SHP77 treated with DMSO at 0.1 percent for 48 hours (cell line): ENCODE measurements around the gene LHFPL4.
"Not testable (repeated sequence)": the region's sequence is repeated elsewhere in the genome, so short reads cannot be mapped to it uniquely, and the experiment has no call there.

Source experiments
- DNase-seq: peaks from one replicate; lab custom pipeline; 2025; lab: John Stamatoyannopoulos, UW

LHFPL4 gene

GRCh38 chr3:9553021-9553947 is at the start of gene LHFPL4:
Gene LHFPL4 (minus strand): TSS chr3:9553822. CDS start chr3:9552679, 1,143 bp downstream.
- no peak for DNase-seq

- no peak for DNase-seq
These were observed 49.0 kb upstream of the LHFPL4 start for GRCh38 chr3:9602620-9603019.

- not testable (repeated sequence) for DNase-seq
These were observed 47.5 kb upstream of the LHFPL4 start for GRCh38 chr3:9601006-9601581.

- DNase-seq = no peak
These were observed 47.0 kb upstream of the LHFPL4 start for GRCh38 chr3:9600597-9600996.

DNA sequence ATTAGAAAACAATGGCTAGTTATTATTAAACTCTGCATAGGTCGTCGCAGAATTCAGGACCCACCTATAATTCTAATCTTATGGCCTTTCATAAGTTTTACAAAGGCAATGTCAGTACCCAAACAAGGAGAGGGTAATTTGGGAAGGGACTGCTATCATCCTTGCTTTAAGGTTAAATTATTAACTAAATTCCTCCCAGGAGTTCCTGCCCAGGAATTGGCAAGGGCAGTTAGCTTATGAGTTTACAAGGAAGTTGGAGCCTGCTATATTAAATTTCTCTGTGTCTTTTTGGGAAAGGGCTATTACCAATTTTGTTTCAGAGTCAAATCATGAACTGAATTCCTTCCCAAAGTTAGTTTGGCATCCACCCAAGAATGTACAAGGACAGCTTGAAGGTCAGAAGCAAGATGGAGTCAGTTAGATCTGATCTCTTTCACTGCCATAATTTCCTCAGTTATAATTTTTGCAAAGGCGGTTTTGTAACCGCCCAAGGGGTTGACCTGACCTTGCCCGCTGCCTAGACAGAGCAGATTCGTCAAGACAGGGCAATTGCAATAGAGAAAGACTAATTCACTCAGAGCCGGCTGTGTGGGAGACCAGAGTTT is 45.3 kb upstream of the LHFPL4 start:
- DNase-seq = no peak

- no peak for DNase-seq
These were observed 42.3 kb upstream of the LHFPL4 start for GRCh38 chr3:9595877-9596276.

GRCh38 chr3:9591781-9592180 is 38.2 kb upstream of the LHFPL4 start:
- not testable (repeated sequence) for DNase-seq

GRCh38 chr3:9590282-9590791 is 36.7 kb upstream of the LHFPL4 start:
- no peak for DNase-seq

- DNase-seq = no peak
These were observed 30.2 kb upstream of the LHFPL4 start for GRCh38 chr3:9583792-9584191.

- no peak for DNase-seq
These were observed 29.7 kb upstream of the LHFPL4 start for GRCh38 chr3:9583371-9583770.

DNA sequence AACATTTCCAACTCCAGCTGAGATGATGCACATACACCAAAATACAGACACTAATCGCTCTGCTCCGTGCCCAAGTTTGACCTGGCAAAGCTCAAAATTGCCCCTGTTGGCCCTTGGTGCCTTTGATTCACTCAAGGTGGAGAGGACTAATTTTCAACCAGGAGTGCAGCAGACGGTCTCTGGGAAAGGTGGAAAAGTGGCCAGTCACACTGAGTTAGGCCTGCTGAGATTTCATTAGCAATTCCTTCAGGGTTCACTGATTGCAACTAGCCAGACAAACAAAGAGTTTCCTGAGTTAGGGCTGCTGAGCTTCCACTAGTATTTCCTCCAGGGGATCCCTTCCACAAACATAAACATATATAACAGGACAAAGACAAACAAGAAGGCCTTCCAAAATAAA is 28.7 kb upstream of the LHFPL4 start:
- no peak for DNase-seq

- DNase-seq = no peak
These were observed 28.1 kb upstream of the LHFPL4 start for GRCh38 chr3:9581742-9582141.

DNA sequence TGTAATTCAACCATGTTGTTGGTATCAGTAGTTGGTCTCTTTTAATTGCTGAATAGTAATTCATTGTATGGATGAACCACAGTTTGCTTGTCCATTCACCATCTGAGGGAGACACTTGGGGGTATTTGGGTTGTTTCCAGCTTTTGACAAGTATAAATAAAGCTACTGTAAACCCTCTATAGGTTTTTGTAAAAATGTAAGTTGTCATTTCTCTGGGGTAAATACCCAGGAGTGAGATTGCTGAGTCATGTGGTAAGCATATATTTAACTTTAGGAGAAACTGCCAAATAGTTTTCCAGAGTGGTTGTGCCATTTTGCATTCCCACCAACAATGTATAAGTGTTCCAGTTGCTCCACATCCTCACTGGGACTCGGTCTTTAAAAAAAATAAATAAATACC is 15.4 kb upstream of the LHFPL4 start:
- no peak for DNase-seq

DNA sequence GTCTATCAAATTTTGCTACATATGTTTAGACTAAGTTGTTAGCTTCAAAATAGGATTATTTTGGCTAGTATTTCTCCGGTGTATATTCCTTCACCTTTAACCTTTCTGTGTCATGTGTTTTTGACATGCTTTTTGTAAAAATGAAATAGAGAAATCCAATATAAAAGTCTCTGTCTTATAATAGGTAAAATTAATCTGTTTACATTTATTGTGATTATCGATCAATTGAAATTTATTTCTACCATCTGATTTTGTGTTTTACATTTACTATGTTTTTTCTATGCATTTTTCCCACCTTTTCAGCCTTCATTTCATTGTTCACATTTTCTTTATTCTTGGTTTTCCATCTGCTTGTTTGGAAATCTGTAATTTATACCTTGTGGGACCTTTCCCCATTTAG is 11.7 kb upstream of the LHFPL4 start:
- DNase-seq = no peak

DNA sequence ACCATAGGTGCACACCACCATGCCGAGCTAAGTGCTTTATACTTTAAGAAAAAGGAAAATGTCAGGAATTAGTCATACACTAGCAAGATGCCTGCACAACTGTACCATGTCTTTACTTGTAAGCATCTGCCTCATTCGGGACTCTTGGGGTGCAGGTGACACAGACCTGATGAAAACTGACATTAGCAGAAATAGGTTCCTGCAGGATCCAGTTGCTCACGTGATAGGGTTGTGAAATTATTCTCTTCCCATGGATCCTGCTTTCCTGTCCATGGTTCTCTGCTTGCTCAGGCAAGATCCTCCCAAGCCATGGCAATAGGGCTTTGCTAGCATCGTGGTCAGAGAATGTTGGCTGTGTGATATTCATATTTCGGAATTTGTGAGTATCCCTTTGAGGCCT is 10.2 kb upstream of the LHFPL4 start:
- no peak for DNase-seq

GRCh38 chr3:9560056-9560455 is 6.4 kb upstream of the LHFPL4 start:
- DNase-seq = not testable (repeated sequence)

DNA sequence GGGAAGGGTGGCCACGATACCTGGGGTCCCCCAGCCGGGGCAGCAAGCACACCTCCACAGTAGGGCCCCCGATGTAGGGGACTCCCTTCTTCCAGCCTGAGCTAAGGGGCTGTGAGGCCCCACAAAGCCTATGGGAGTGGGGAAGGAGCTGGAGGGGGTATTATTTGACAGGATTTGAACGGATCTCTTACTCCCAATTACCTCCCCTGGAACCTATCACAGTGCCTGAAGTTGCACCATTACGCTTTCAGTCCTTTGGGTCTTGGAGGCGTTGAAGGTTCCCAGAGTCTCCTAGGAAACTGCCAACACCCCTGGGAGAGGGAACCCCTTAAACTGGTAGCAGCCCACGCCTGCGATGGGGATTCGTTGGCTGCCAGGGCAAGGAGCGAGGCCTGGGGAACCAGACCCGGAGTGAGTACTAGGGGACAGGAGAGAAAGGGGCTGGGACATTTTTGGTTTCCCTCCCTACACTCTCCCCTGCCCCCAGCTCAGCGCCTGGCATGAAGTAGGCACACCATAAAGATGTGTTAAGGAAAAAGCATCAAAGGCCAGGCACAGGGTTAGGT is 409 bp upstream of the LHFPL4 start:
- DNase-seq = no peak

- no peak for DNase-seq
These were observed 1.2 kb downstream of the LHFPL4 start for GRCh38 chr3:9552252-9552999.

- no peak for DNase-seq
These were observed 2.6 kb downstream of the LHFPL4 start for GRCh38 chr3:9550999-9551398.

DNA sequence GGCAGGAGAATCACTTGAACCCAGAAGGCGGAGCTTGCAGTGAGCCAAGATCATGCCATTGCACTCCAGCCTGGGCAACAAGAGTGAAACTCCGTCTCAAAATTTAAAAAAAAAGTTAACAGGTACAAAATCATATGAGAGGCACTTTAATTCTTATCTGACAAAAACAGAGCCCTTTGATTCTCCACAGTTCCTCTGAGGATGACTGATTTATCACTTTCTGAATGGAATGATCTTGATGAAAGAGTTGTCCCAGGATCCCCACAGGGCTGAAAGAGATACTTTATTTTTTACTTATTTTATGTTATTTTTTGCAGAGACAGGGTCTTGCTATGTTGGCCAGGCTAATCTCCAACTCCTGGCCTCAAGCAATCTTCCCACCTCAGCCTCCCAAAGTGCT is 4.0 kb downstream of the LHFPL4 start:
- no peak for DNase-seq

GRCh38 chr3:9548991-9549390 is 4.6 kb downstream of the LHFPL4 start:
- DNase-seq = no peak

DNA sequence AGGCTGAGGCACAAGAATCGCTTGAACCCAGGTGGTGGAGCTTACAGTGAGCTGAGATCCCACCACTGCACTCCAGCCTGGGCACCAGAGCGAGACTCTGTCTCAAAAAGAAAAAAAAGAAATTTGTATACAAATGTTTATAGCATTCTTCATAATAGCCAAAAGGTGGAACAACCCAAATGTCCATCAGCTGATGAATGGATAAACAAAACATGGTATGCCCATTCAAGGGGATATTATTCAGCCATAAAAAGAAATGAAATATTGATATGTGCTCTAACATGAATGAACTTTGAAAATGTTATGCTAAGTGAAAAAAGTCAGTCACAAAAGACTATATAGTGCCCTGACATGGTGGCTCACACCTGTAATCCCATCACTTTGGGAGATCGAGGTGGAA is 11.4 kb downstream of the LHFPL4 start:
- DNase-seq = no peak
